AG09319 (cell line): ENCODE measurements around the gene GBP1.
"Not testable (repeated sequence)": the region's sequence is repeated elsewhere in the genome, so short reads cannot be mapped to it uniquely, and the experiment has no call there.

Experiments
- DNase-seq: peaks from one replicate; pipeline ENCODE4 v3.0.0-alpha.2; 2010; ENCODE audit warnings: low read depth; ENCODE audit errors: extremely low read depth
- TF ChIP-seq, protein P1 (sequence below): IDR thresholded peaks from 2 replicates; pipeline ENCODE4 v1.5.1; 2011; ENCODE audit warnings: low read depth, mild to moderate bottlenecking, inconsistent platforms, low read length, moderate library complexity

Gene GBP1

GRCh38 chr1:89081005-89081404 lies 16.0 kb upstream of the GBP1 start:
- no peak for DNase-seq
- TF ChIP-seq, protein P1, sequence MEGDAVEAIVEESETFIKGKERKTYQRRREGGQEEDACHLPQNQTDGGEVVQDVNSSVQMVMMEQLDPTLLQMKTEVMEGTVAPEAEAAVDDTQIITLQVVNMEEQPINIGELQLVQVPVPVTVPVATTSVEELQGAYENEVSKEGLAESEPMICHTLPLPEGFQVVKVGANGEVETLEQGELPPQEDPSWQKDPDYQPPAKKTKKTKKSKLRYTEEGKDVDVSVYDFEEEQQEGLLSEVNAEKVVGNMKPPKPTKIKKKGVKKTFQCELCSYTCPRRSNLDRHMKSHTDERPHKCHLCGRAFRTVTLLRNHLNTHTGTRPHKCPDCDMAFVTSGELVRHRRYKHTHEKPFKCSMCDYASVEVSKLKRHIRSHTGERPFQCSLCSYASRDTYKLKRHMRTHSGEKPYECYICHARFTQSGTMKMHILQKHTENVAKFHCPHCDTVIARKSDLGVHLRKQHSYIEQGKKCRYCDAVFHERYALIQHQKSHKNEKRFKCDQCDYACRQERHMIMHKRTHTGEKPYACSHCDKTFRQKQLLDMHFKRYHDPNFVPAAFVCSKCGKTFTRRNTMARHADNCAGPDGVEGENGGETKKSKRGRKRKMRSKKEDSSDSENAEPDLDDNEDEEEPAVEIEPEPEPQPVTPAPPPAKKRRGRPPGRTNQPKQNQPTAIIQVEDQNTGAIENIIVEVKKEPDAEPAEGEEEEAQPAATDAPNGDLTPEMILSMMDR, result no peak

- not testable (repeated sequence) for DNase-seq
Measured at GRCh38 chr1:89080068-89080467, 15.1 kb upstream of the GBP1 start.

GRCh38 chr1:89072466-89073065 lies 7.6 kb upstream of the GBP1 start:
- not testable (repeated sequence) for DNase-seq

- TF ChIP-seq, protein P1, result no peak
- DNase-seq, result no peak
Measured at GRCh38 chr1:89070509-89070908, 5.5 kb upstream of the GBP1 start.

- TF ChIP-seq, protein P1, result no peak
- DNase-seq, result no peak
Measured at GRCh38 chr1:89069951-89070350, 4.9 kb upstream of the GBP1 start.

- DNase-seq, result no peak
- TF ChIP-seq, protein P1, result no peak
Measured at GRCh38 chr1:89068291-89068690, 3.3 kb upstream of the GBP1 start.

- DNase-seq, result no peak
- TF ChIP-seq, protein P1, result no peak
Measured at GRCh38 chr1:89064632-89065031, 376 bp downstream of the GBP1 start.

- TF ChIP-seq, protein P1, result no peak
- no peak for DNase-seq
Measured at GRCh38 chr1:89063094-89063493, 1.9 kb downstream of the GBP1 start.
